Omental fat pad (tissue), 4 donors: ENCODE data around the gene CWF19L1. TPM values are rescaled to one million over a fixed set of nuclear protein-coding genes. Genes with fewer than 3 reads are reported as not detected.
A peak's percentile ranks its signal among the peaks of the same experiment; 100 is the strongest.

Experiments used
- ATAC-seq: fragments of 150-250 bp; one replicate; pipeline ENCODE4 v1.9.1; 2016; ENCODE audit warnings: mild to moderate bottlenecking, moderate library complexity; ENCODE audit not compliant: low FRiP score
- DNase-seq: peaks from one replicate; pipeline ENCODE4 v3.0.0-alpha.2; 2019; ENCODE audit warnings: low spot score
- CTCF ChIP-seq, 3 donors: fragments of 450-650 bp; IDR thresholded peaks; one replicate each; pipeline ENCODE4 v1.5.1; 2016 to 2017; ENCODE audit warnings: antibody characterized with exemption in 3 of 3, mild to moderate bottlenecking in 3 of 3, moderate library complexity in 2 of 3
- small RNA-seq: library from RNA; depleted of rRNA; stranded (forward); fragments of <200 nt; gene quantifications from one replicate; pipeline ENCODE3, GENCODE V24; 2016
- total RNA-seq, 4 donors: library from RNA; depleted of rRNA; stranded (reverse); fragments of >200 nt; gene quantifications; one replicate each; pipeline ENCODE4 v1.1.0, GENCODE V29; 2016

The CWF19L1 gene
- total RNA-seq, 4 donors from 2014 or later = 14.4 to 24.9 (median 16.6) TPM

DNA sequence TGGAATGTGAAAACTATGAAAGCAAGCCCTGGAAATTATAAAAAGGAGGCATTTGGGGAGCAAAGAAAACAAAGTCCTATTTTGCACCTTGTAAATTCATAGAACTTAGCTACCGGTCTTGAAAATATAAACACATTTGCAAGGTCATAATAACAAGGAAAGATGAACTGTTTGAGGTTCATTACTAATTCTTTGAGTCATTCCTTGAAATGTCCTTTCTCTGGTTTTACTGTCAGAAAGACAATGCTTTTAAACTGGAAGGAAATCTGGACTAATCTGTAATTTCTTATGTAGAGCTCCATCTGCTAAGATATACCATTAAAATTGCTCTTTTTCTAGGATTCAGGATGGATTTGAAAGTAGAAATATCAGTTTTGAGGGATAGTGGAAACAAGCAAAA lies 83.0 kb downstream of the CWF19L1 start:
- no peak for TF ChIP-seq CTCF (IDR thresholded peaks at IDR 0.05)
- DNase-seq (no peak), ATAC-seq (no peak)

- ATAC-seq = peak; percentile 3
- TF ChIP-seq CTCF (IDR thresholded peaks at IDR 0.05) = no peak
- no peak for DNase-seq
Observed at GRCh38 chr10:100183481-100183880, 84.0 kb downstream of the CWF19L1 start.

- ATAC-seq (no peak), DNase-seq (no peak)
- TF ChIP-seq CTCF (IDR thresholded peaks at IDR 0.05) = no peak
Observed at GRCh38 chr10:100182908-100183307, 84.5 kb downstream of the CWF19L1 start.

Small RNA genes lying within 50 kb of the gene (small RNA-seq; reads per million reads assigned to genes)
- gene RNU6-422P = not detected
- 43.4 reads per million, percentile 95 among the genes with 10 or more reads in this experiment for gene SNORA12

Other genes starting within 250 kb of the CWF19L1 start
- not detected for gene CPN1, start 185.8 kb downstream of the CWF19L1 start, total RNA-seq
- gene ERLIN1, start 81.6 kb downstream of the CWF19L1 start, total RNA-seq = 10 to 100 TPM; 31.7 to 35.5 (median 33.1) TPM
- 10 to 100 TPM; 21.5 to 32.2 (median 25.3) TPM for gene CHUK, start 38.0 kb downstream of the CWF19L1 start, total RNA-seq
- 10 to 100 TPM; 27.0 to 32.5 (median 29.5) TPM for gene BLOC1S2, start 19.0 kb upstream of the CWF19L1 start, total RNA-seq
- gene PKD2L1, start 62.6 kb upstream of the CWF19L1 start, total RNA-seq = under 1 TPM in 2 of 4 donors, not detected in 2; 0.24 to 0.37 TPM
- gene SCD, start 79.6 kb upstream of the CWF19L1 start, total RNA-seq = 1,000 to 10,000 TPM in 1 of 4 donors, 100 to 1,000 TPM in 3; 258 to 1,217 (median 417) TPM
- gene WNT8B, start 195.4 kb upstream of the CWF19L1 start, total RNA-seq = not detected